Measurements from ENCODE around the gene PTPRJ.

PTPRJ gene

GRCh38 chr11:48093795-48094642, 113.7 kb downstream of the PTPRJ start:
- TF ChIP-seq GATA1 (IDR thresholded peaks at IDR 0.05; ENCODE audit: low read depth, low read length), result no peak
- no peak for TF ChIP-seq POLR2A (IDR thresholded peaks at IDR 0.05; ENCODE audit: low read length)
- no peak for DNase-seq

- TF ChIP-seq GATA1 (IDR thresholded peaks at IDR 0.05; ENCODE audit: low read depth, low read length) (no peak), POLR2A (IDR thresholded peaks at IDR 0.05; ENCODE audit: low read length) (no peak)
- no peak for DNase-seq
Observed at GRCh38 chr11:48094643-48095339, 114.4 kb downstream of the PTPRJ start.

DNA sequence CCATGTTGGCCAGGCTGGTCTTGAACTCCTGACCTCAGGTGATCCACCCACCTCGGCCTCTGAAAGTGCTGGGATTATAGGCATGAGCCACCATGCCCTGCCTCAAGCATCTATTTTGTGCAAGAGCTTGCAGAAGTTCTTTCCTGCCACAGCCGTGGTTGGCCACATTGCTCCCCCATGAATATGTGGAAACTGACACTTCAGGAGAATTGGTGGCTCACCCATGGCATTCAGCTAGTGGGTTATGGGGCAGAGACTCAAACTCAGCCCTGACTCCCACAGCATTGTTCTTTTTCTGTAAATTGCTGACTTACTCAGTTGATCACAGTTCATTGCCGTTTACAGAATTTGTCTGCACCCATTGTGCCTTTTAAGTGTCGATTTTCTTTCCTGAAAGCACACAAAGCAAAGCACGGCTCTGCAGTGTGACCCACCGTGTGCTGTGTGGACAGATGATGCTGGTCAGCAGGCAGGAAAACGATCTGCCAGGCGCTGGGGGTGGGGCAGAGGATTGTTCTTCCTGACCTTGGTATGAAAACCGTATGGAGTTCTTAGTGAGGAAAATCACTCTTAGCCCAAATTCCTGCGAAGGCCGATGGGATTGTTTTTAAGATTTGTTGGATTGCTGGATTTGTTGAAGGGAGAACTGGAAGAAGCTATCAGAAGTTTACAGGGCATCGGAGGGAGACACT, 115.6 kb downstream of the PTPRJ start:
- TF ChIP-seq POLR2A (IDR thresholded peaks at IDR 0.05; ENCODE audit: low read length) (no peak), GATA1 (IDR thresholded peaks at IDR 0.05; ENCODE audit: low read depth, low read length) (no peak)
- DNase-seq, result no peak

- TF ChIP-seq GATA1 (IDR thresholded peaks at IDR 0.05; ENCODE audit: low read depth, low read length), result no peak
- no peak for TF ChIP-seq POLR2A (IDR thresholded peaks at IDR 0.05; ENCODE audit: low read length)
Observed at GRCh38 chr11:48096588-48097525, 116.5 kb downstream of the PTPRJ start.

GRCh38 chr11:48098024-48098423, 117.7 kb downstream of the PTPRJ start:
- TF ChIP-seq POLR2A (IDR thresholded peaks at IDR 0.05; ENCODE audit: low read length), result no peak
- no peak for TF ChIP-seq GATA1 (IDR thresholded peaks at IDR 0.05; ENCODE audit: low read depth, low read length)
- no peak for DNase-seq

More at GRCh38 chr11:48096588-48097525, 116.5 kb downstream of the PTPRJ start:
- DNase-seq, result no peak

GRCh38 chr11:48099916-48100446, 119.6 kb downstream of the PTPRJ start:
- TF ChIP-seq GATA1 (IDR thresholded peaks at IDR 0.05; ENCODE audit: low read depth, low read length), result no peak
- TF ChIP-seq POLR2A (IDR thresholded peaks at IDR 0.05; ENCODE audit: low read length), result no peak
- DNase-seq, result peak in 1 of 2 experiments; percentile 11

- DNase-seq, result no peak
- no peak for TF ChIP-seq POLR2A (IDR thresholded peaks at IDR 0.05; ENCODE audit: low read length)
- TF ChIP-seq GATA1 (IDR thresholded peaks at IDR 0.05; ENCODE audit: low read depth, low read length), result no peak
Observed at GRCh38 chr11:48101044-48101733, 120.8 kb downstream of the PTPRJ start.

- DNase-seq, result no peak
- TF ChIP-seq GATA1 (IDR thresholded peaks at IDR 0.05; ENCODE audit: low read depth, low read length) (no peak), POLR2A (IDR thresholded peaks at IDR 0.05; ENCODE audit: low read length) (no peak)
Observed at GRCh38 chr11:48101958-48102357, 121.6 kb downstream of the PTPRJ start.

GRCh38 chr11:48103621-48104567, 123.5 kb downstream of the PTPRJ start:
- no peak for TF ChIP-seq POLR2A (IDR thresholded peaks at IDR 0.05; ENCODE audit: low read length)
- TF ChIP-seq GATA1 (IDR thresholded peaks at IDR 0.05; ENCODE audit: low read depth, low read length), result no peak
- no peak for DNase-seq

- DNase-seq, result no peak
- TF ChIP-seq POLR2A (IDR thresholded peaks at IDR 0.05; ENCODE audit: low read length) (no peak), GATA1 (IDR thresholded peaks at IDR 0.05; ENCODE audit: low read depth, low read length) (no peak)
Observed at GRCh38 chr11:48104568-48104924, 124.2 kb downstream of the PTPRJ start.

All from erythroblast (primary cell).